ENCODE results near the gene OCRL. TPM values are rescaled to one million over a fixed set of nuclear protein-coding genes. Genes with fewer than 3 reads are reported as not detected.
A peak's percentile ranks its signal among the peaks of the same experiment; 100 is the strongest.

The OCRL gene
- total RNA-seq, 2 donors from 2014 or later: 0.77 to 1.1 TPM

DNA sequence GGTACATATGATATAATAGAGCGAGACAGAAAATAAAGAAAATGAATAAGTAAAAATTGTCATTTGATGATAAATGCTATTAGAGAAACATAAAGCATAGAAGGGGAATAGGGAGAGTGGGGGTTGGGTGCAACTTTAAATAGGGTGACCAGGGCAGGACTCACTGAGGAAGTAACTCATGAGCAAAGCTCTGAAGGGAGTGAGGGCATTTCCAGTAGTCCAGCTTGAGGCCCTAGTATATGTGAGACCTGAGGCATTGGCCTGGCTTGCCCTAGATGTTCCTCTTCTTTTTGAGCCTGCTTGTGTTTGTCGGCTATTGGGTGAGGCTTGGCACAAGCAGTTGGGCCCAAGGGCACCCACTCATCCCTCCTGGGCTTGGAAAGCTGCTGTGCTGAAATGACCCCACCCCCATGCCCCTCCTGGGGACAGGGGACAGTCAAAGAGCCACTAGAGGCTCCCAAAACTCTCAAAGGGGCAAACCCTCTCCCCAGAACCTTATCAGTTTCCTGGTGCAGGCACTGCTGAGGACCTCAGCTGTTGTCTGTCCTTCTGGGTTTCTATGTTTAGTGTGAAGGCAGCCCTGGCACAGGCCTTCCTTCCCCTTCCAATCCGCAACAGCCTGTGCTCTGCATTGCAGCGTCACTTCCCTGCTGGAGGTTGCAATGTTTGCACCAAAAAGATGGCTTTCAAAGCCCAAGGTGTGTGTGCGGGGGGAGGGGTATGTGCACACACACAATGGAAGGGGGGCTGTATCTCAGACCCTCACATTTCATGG is 74.6 kb downstream of the OCRL start:
- Mint-ChIP-seq H3K9me3 (no peaks in the 10 kb centered on the region), H3K4me3 (no peak overlapping the region), H3K27me3 (no peaks in the 10 kb centered on the region), H3K27ac (no peak overlapping the region), H3K36me3 (ENCODE audit: low read depth) (no peaks in the 10 kb centered on the region), H3K4me1 (no peaks in the 10 kb centered on the region)
- ATAC-seq (replicated peaks): no peak

GRCh38 chrX:129617420-129617819 is 77.4 kb downstream of the OCRL start:
- Mint-ChIP-seq H3K36me3 (ENCODE audit: low read depth) (no peaks in the 10 kb centered on the region), H3K4me3 (no peak overlapping the region), H3K27ac (no peak overlapping the region), H3K9me3 (no peaks in the 10 kb centered on the region), H3K4me1 (no peaks in the 10 kb centered on the region), H3K27me3 (no peaks in the 10 kb centered on the region)
- ATAC-seq (replicated peaks): no peak

GRCh38 chrX:129618997-129619396 is 78.9 kb downstream of the OCRL start:
- Mint-ChIP-seq H3K27ac (no peak overlapping the region), H3K27me3 (no peaks in the 10 kb centered on the region), H3K4me1 (no peaks in the 10 kb centered on the region), H3K9me3 (no peaks in the 10 kb centered on the region), H3K36me3 (ENCODE audit: low read depth) (no peaks in the 10 kb centered on the region), H3K4me3 (no peak overlapping the region)
- no peak for ATAC-seq (replicated peaks)

DNA sequence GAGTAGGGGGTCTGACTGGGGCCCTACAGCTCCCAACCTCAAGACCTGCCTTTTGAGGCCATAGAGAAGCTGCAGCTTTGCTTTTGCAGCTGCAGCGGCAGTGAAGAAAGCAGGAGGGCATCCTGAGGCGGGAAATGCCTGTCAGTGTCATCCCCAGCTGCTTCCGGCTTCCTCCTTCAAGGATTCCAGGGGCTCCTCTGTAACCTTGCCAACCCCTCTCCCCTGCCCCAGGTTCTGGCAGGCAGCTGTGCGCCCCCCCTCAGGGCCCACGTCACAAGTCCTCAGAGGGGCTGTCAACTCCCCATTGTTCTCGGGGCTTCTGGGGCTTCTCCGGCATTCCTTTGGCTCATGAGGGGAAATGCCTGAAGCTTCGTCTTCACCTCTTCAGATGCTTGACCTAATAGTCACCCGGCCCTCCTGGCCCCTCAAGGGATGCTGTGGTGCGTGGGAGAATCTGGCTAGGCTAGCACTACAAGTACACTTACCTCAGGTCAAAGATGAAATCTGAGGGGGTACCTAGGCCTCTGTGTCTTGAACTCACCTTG is 82.8 kb downstream of the OCRL start:
- no peaks in the 10 kb centered on the region for H3K4me1 Mint-ChIP-seq
- H3K9me3 Mint-ChIP-seq: no peaks in the 10 kb centered on the region
- H3K27me3 Mint-ChIP-seq: no peaks in the 10 kb centered on the region
- H3K36me3 Mint-ChIP-seq (ENCODE audit: low read depth): no peaks in the 10 kb centered on the region
- no peak overlapping the region for H3K4me3 Mint-ChIP-seq
- no peak for ATAC-seq (replicated peaks)
- H3K27ac Mint-ChIP-seq: no peak overlapping the region

DNA sequence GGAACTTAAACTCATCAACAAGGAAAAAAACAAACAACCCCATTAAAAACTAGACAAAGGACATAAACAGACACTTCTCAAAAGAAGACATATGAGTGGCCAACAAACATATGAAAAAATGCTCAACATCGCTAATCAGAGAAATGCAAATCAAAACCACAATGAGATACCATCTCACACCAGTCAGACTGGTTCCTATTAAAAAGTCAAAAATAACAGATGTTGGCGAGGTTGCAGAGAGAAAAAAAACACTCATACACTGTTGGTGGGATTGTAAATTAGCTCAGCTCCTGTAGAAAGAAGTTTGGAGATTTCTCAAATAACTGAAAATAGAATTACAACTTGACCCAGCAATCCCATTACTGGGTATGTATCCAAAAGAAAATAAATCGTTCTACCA is 86.0 kb downstream of the OCRL start:
- Mint-ChIP-seq H3K27me3 (no peaks in the 10 kb centered on the region), H3K27ac (no peak overlapping the region), H3K4me3 (no peak overlapping the region), H3K36me3 (ENCODE audit: low read depth) (no peaks in the 10 kb centered on the region), H3K4me1 (no peaks in the 10 kb centered on the region), H3K9me3 (no peaks in the 10 kb centered on the region)
- no peak for ATAC-seq (replicated peaks)

- no peak for ATAC-seq (replicated peaks)
- H3K4me1 Mint-ChIP-seq: no peaks in the 10 kb centered on the region
- H3K36me3 Mint-ChIP-seq (ENCODE audit: low read depth): no peaks in the 10 kb centered on the region
- no peaks in the 10 kb centered on the region for H3K27me3 Mint-ChIP-seq
- no peak overlapping the region for H3K4me3 Mint-ChIP-seq
- no peak overlapping the region for H3K27ac Mint-ChIP-seq
- no peaks in the 10 kb centered on the region for H3K9me3 Mint-ChIP-seq
Observed at GRCh38 chrX:129629837-129630236, 89.8 kb downstream of the OCRL start.

- H3K4me1 Mint-ChIP-seq: no peaks in the 10 kb centered on the region
- ATAC-seq (replicated peaks): no peak
- H3K9me3 Mint-ChIP-seq: no peaks in the 10 kb centered on the region
Observed at GRCh38 chrX:129631849-129632248, 91.8 kb downstream of the OCRL start.

DNA sequence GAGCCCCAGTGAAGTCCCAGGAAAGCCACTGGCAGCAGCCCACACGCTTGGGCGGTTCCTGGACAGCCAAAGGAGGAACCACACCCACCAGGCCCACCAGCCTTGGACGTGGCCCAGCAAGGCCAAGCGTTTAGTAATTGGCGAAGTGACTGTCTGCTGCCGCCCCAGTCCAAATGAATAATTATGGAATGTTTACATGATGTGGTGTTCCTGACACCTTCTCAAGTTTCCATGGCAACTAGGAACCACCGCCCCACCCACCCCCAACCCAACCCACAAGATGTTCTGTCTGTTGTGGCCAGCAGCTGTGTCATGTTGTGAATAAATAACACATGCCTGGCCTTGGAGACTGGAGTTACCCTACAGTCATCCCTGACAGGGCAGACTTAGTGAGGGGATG is 92.4 kb downstream of the OCRL start:
- Mint-ChIP-seq H3K4me3 (no peak overlapping the region), H3K27me3 (no peaks in the 10 kb centered on the region), H3K27ac (no peak overlapping the region), H3K9me3 (no peaks in the 10 kb centered on the region), H3K36me3 (ENCODE audit: low read depth) (no peaks in the 10 kb centered on the region), H3K4me1 (no peaks in the 10 kb centered on the region)
- ATAC-seq (replicated peaks): no peak

More at GRCh38 chrX:129631849-129632248, 91.8 kb downstream of the OCRL start:
- H3K4me3 Mint-ChIP-seq: no peak overlapping the region
- no peaks in the 10 kb centered on the region for H3K36me3 Mint-ChIP-seq (ENCODE audit: low read depth)
- H3K27ac Mint-ChIP-seq: no peak overlapping the region
- H3K27me3 Mint-ChIP-seq: no peaks in the 10 kb centered on the region

GRCh38 chrX:129634541-129634940 is 94.5 kb downstream of the OCRL start:
- Mint-ChIP-seq H3K9me3 (no peaks in the 10 kb centered on the region), H3K36me3 (ENCODE audit: low read depth) (no peaks in the 10 kb centered on the region), H3K4me1 (no peaks in the 10 kb centered on the region), H3K4me3 (no peak overlapping the region), H3K27me3 (no peaks in the 10 kb centered on the region), H3K27ac (no peak overlapping the region)
- ATAC-seq (replicated peaks): no peak

DNA sequence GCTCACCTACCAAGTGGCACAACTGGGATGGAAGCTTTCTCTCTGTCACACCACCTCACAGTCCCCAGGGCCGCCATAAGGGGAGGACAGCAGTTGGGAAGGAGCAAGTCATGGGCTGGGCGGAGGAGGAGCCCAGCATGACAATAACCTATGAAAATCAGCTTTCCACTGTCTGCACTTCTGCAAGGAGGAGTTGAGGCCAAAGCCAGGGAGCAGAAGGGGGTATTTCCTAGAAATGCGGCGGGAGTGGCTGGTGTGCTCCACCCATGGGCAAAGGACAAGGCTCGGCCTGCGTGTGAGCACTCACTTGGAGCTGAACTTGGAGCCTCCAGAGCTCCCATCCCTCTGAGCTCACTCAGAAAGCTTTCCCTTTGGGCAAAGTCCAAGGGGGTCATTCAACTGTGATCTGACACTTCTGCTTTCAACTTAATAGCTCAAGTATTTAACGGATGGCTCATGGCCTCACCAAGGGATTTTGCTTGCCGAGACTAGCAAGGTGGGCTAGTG is 96.2 kb downstream of the OCRL start:
- no peak overlapping the region for H3K27ac Mint-ChIP-seq
- no peak for ATAC-seq (replicated peaks)

GRCh38 chrX:129637217-129638109 is 97.4 kb downstream of the OCRL start:
- Mint-ChIP-seq H3K9me3 (no peaks in the 10 kb centered on the region), H3K27ac (no peak overlapping the region), H3K27me3 (no peaks in the 10 kb centered on the region), H3K36me3 (ENCODE audit: low read depth) (no peaks in the 10 kb centered on the region), H3K4me1 (no peaks in the 10 kb centered on the region), H3K4me3 (no peak overlapping the region)
- peak; percentile 76 for ATAC-seq (replicated peaks)

More for the DNA sequence above, 96.2 kb downstream of the OCRL start:
- Mint-ChIP-seq H3K27me3 (no peaks in the 10 kb centered on the region), H3K4me1 (no peaks in the 10 kb centered on the region), H3K9me3 (no peaks in the 10 kb centered on the region), H3K4me3 (no peak overlapping the region), H3K36me3 (ENCODE audit: low read depth) (no peaks in the 10 kb centered on the region)

DNA sequence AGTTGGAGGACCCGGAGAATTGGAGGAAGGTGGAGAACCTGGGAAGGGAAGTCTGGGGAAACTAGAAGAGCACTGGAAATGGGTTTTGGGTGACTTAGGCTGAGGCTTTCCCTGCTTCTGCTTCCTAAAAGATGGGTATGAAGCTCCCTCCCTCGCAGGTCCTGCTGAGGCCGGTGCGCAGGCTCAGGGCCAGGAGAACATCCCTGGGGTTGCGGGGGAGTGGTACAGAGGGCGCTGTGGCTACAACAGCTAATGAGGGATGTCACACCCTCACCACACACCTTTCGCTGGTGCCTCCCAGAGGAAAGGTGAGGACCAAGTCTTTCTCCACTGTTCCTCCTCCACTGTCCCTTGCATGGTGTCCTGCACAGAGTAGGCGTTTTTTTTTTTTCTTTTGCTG is 98.9 kb downstream of the OCRL start:
- Mint-ChIP-seq H3K9me3 (no peaks in the 10 kb centered on the region), H3K27ac (no peak overlapping the region), H3K36me3 (ENCODE audit: low read depth) (no peaks in the 10 kb centered on the region), H3K27me3 (no peaks in the 10 kb centered on the region), H3K4me1 (no peaks in the 10 kb centered on the region), H3K4me3 (no peak overlapping the region)
- ATAC-seq (replicated peaks): no peak

- Mint-ChIP-seq H3K27me3 (no peaks in the 10 kb centered on the region), H3K4me1 (no peaks in the 10 kb centered on the region), H3K27ac (no peak overlapping the region), H3K9me3 (no peaks in the 10 kb centered on the region), H3K36me3 (ENCODE audit: low read depth) (no peaks in the 10 kb centered on the region), H3K4me3 (no peak overlapping the region)
- no peak for ATAC-seq (replicated peaks)
Observed at GRCh38 chrX:129640737-129641136, 100.7 kb downstream of the OCRL start.

GRCh38 chrX:129641469-129641868 is 101.4 kb downstream of the OCRL start:
- Mint-ChIP-seq H3K27me3 (no peaks in the 10 kb centered on the region), H3K36me3 (ENCODE audit: low read depth) (no peaks in the 10 kb centered on the region), H3K9me3 (no peaks in the 10 kb centered on the region), H3K4me3 (no peak overlapping the region), H3K4me1 (no peaks in the 10 kb centered on the region), H3K27ac (no peak overlapping the region)
- no peak for ATAC-seq (replicated peaks)

DNA sequence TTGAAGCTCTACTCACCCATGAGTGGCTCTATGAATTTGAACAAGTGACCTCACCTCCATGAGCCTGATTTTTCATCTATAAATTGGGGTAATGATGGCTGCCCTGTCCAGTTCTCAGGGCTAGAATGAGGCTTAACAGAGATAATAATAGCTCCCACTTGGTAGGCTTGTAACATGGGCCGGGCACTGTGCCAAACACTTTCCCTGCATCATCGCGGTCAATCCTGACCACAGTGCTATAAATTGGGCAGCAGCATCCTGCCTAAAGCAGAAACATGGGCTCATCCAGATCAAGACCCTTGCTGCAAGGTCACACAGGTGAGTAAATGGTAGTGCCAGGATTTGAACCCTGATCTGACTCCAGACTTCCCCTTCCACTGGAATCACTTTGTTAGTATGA is 101.9 kb downstream of the OCRL start:
- H3K27me3 Mint-ChIP-seq: no peaks in the 10 kb centered on the region
- no peak overlapping the region for H3K27ac Mint-ChIP-seq
- no peak overlapping the region for H3K4me3 Mint-ChIP-seq
- H3K4me1 Mint-ChIP-seq: no peaks in the 10 kb centered on the region
- ATAC-seq (replicated peaks): no peak
- H3K9me3 Mint-ChIP-seq: no peaks in the 10 kb centered on the region
- H3K36me3 Mint-ChIP-seq (ENCODE audit: low read depth): no peaks in the 10 kb centered on the region

Data from activated T-helper 17 cell treated with anti-CD3 and anti-CD28 coated beads, Interleukin-2, amount 50 U/mL, for 72 hours (primary cell).